ENCODE results near the gene MYO5A. TPM values are rescaled to one million over a fixed set of nuclear protein-coding genes. Genes with fewer than 3 reads are reported as not detected.

The MYO5A gene
- total RNA-seq, 1 donor: 54.3 TPM

DNA sequence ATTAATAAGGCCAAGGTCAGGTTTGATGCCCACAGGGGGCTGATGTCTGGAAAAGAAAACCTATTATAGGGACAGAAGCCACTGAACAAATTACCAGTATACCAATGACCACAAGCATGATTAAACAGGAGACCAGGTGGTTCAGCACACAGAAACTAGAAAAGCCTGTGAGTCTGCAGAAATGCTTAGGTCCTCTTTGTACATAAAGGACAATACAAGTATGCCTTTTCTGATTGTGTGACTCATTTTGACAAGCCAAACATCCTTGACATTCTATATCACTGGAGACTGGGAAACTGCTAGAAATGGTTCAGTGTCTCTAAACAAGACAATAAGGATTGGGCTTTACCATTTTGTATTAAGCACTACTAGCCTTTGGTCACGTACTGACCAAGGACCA lies 119.9 kb downstream of the MYO5A start:
- Histone ChIP-seq H3K79me2 (ENCODE audit: insufficient read depth, low read length) (no peaks in the 10 kb centered on the region), H3K4me1 (ENCODE audit: insufficient read depth, low read length) (no peaks in the 10 kb centered on the region), H3K27ac (ENCODE audit: low read depth, low read length) (no peak overlapping the region), H3K4me2 (ENCODE audit: insufficient read depth, low read length) (no peak overlapping the region), H3K27me3 (ENCODE audit: insufficient read depth, low read length) (no peaks in the 10 kb centered on the region), H4K20me1 (ENCODE audit: insufficient read depth, low read length) (no peaks in the 10 kb centered on the region), H2AFZ (ENCODE audit: low read length) (no peak overlapping the region), H3K4me3 (ENCODE audit: insufficient read depth, low read length) (no peak overlapping the region), H3K9me3 (ENCODE audit: low read depth, low read length) (no peaks in the 10 kb centered on the region), H3K36me3 (ENCODE audit: insufficient read depth, low read length) (no peaks in the 10 kb centered on the region)
- TF ChIP-seq, protein P1, sequence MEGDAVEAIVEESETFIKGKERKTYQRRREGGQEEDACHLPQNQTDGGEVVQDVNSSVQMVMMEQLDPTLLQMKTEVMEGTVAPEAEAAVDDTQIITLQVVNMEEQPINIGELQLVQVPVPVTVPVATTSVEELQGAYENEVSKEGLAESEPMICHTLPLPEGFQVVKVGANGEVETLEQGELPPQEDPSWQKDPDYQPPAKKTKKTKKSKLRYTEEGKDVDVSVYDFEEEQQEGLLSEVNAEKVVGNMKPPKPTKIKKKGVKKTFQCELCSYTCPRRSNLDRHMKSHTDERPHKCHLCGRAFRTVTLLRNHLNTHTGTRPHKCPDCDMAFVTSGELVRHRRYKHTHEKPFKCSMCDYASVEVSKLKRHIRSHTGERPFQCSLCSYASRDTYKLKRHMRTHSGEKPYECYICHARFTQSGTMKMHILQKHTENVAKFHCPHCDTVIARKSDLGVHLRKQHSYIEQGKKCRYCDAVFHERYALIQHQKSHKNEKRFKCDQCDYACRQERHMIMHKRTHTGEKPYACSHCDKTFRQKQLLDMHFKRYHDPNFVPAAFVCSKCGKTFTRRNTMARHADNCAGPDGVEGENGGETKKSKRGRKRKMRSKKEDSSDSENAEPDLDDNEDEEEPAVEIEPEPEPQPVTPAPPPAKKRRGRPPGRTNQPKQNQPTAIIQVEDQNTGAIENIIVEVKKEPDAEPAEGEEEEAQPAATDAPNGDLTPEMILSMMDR (IDR thresholded peaks at IDR 0.05; ENCODE audit: extremely low read depth, low read depth, low read length): no peak
- DNase-seq (ENCODE audit: insufficient read length, low spot score, missing footprints): no peak

DNA sequence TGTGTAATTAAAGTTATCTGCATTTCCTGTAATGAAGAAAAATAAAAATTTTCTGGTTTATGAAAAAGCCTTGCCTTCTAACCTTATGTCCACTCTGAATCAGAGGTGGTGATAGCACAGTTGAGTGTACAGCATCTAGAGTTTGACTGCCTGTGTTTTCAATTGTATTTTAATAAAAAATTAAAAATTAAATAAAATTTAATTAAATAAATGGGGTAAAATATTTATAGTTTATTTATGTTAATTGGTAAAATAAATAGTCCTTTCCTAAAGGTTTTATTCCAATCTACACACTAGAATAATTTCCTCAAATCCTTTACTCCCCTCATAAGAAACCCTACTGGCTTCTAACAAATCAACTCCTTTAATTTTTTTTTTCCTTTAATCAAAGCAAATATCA lies 121.3 kb downstream of the MYO5A start:
- Histone ChIP-seq H3K27ac (ENCODE audit: low read depth, low read length) (no peak overlapping the region), H3K4me3 (ENCODE audit: insufficient read depth, low read length) (no peak overlapping the region), H3K9me3 (ENCODE audit: low read depth, low read length) (no peaks in the 10 kb centered on the region), H3K36me3 (ENCODE audit: insufficient read depth, low read length) (no peaks in the 10 kb centered on the region), H3K4me1 (ENCODE audit: insufficient read depth, low read length) (no peaks in the 10 kb centered on the region), H3K4me2 (ENCODE audit: insufficient read depth, low read length) (no peak overlapping the region), H3K79me2 (ENCODE audit: insufficient read depth, low read length) (no peaks in the 10 kb centered on the region), H3K27me3 (ENCODE audit: insufficient read depth, low read length) (no peaks in the 10 kb centered on the region), H4K20me1 (ENCODE audit: insufficient read depth, low read length) (no peaks in the 10 kb centered on the region), H2AFZ (ENCODE audit: low read length) (no peak overlapping the region)
- TF ChIP-seq, protein P1 (IDR thresholded peaks at IDR 0.05; ENCODE audit: extremely low read depth, low read depth, low read length): no peak
- no peak for DNase-seq (ENCODE audit: insufficient read length, low spot score, missing footprints)

DNA sequence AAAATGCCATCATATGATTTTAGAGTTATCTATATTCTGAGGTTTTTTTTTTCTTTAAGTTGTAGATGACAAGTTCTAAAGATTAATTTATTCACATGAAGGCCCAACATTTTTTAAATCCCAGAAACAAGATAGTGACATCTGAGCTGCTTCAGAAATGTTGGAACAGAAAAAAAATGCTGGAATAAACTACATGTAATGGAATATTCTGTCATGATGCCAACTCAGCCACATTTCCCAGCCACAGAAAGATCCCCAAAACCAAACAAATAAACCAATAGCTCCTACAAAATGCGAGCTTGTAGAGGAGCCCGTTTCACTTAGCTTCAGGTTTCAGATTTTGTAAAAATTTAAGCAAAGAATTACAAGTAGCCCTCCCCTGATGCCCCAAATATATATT lies 122.1 kb downstream of the MYO5A start:
- Histone ChIP-seq H3K36me3 (ENCODE audit: insufficient read depth, low read length) (no peaks in the 10 kb centered on the region), H3K4me2 (ENCODE audit: insufficient read depth, low read length) (no peak overlapping the region), H3K79me2 (ENCODE audit: insufficient read depth, low read length) (no peaks in the 10 kb centered on the region), H3K27me3 (ENCODE audit: insufficient read depth, low read length) (no peaks in the 10 kb centered on the region), H4K20me1 (ENCODE audit: insufficient read depth, low read length) (no peaks in the 10 kb centered on the region), H3K4me3 (ENCODE audit: insufficient read depth, low read length) (no peak overlapping the region), H3K4me1 (ENCODE audit: insufficient read depth, low read length) (no peaks in the 10 kb centered on the region), H3K27ac (ENCODE audit: low read depth, low read length) (no peak overlapping the region), H2AFZ (ENCODE audit: low read length) (no peak overlapping the region), H3K9me3 (ENCODE audit: low read depth, low read length) (no peaks in the 10 kb centered on the region)
- DNase-seq (ENCODE audit: insufficient read length, low spot score, missing footprints): no peak
- TF ChIP-seq, protein P1 (IDR thresholded peaks at IDR 0.05; ENCODE audit: extremely low read depth, low read depth, low read length): no peak

DNA sequence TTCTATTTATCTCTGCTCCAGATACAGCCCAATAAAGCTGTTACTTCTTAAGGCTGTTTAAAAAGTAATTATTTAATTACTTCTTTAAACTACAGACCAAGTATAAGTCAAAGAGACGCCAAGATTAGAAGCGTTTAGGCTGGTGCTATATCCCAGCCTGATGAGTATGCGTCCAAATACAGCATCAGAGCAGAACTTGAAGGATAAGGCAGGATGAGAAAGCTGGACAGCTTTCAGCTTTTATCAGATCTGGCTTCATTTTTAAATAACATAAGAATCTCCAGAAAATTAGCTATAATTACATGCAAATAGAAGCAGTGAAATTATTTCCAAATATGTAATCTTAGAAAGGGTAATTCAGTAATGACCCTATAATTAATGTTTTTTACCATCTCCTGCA lies 122.8 kb downstream of the MYO5A start:
- no peaks in the 10 kb centered on the region for H4K20me1 ChIP-seq (ENCODE audit: insufficient read depth, low read length)
- H3K27me3 ChIP-seq (ENCODE audit: insufficient read depth, low read length): no peaks in the 10 kb centered on the region
- H3K9me3 ChIP-seq (ENCODE audit: low read depth, low read length): no peaks in the 10 kb centered on the region
- H3K4me2 ChIP-seq (ENCODE audit: insufficient read depth, low read length): no peak overlapping the region
- no peaks in the 10 kb centered on the region for H3K36me3 ChIP-seq (ENCODE audit: insufficient read depth, low read length)
- DNase-seq (ENCODE audit: insufficient read length, low spot score, missing footprints): no peak
- no peaks in the 10 kb centered on the region for H3K79me2 ChIP-seq (ENCODE audit: insufficient read depth, low read length)
- H3K4me1 ChIP-seq (ENCODE audit: insufficient read depth, low read length): no peaks in the 10 kb centered on the region
- TF ChIP-seq, protein P1 (IDR thresholded peaks at IDR 0.05; ENCODE audit: extremely low read depth, low read depth, low read length): no peak
- H3K4me3 ChIP-seq (ENCODE audit: insufficient read depth, low read length): no peak overlapping the region
- H3K27ac ChIP-seq (ENCODE audit: low read depth, low read length): no peak overlapping the region
- no peak overlapping the region for H2AFZ ChIP-seq (ENCODE audit: low read length)
